ENCODE results near the gene CCDC182. TPM values are rescaled to one million over a fixed set of nuclear protein-coding genes. Genes with fewer than 3 reads are reported as not detected.
A peak's percentile ranks its signal among the peaks of the same experiment; 100 is the strongest.

CCDC182 gene
- total and polyA plus RNA-seq, 2 of the 13 experiments (the other 11 are each of a cell fraction or from before 2014, with no cell fraction given) = not detected

GRCh38 chr17:57783338-57783742 is 38.2 kb upstream of the CCDC182 start (continued):
- no peak for TF ChIP-seq CERS6 (CRISPR knock-in tag; IDR thresholded peaks at IDR 0.05)
- no peak for TF ChIP-seq NFIC (IDR thresholded peaks at IDR 0.05; ENCODE audit: low read length)
- no peak for TF ChIP-seq HNF1A (IDR thresholded peaks at IDR 0.05; ENCODE audit: low read depth)
- no peak for TF ChIP-seq HNF1A (CRISPR knock-in tag; IDR thresholded peaks at IDR 0.05; ENCODE audit: borderline replicate concordance)
- peak; percentile 87 for TF ChIP-seq RAD21 (CRISPR knock-in tag; IDR thresholded peaks at IDR 0.05)
- TF ChIP-seq ATF6 (CRISPR knock-in tag; conservative IDR thresholded peaks at IDR 0.05) = no peak
- no peak for TF ChIP-seq BCL6 (CRISPR knock-in tag; IDR thresholded peaks at IDR 0.05)
- no peak for TF ChIP-seq TEAD2 (CRISPR knock-in tag; IDR thresholded peaks at IDR 0.05)
- TF ChIP-seq MTF2 (CRISPR knock-in tag; IDR thresholded peaks at IDR 0.05; ENCODE audit: borderline replicate concordance) = peak; percentile 82; the same call in 1 of the 2 replicates
- TF ChIP-seq ZNF121 (CRISPR knock-in tag; IDR thresholded peaks at IDR 0.05) = no peak
- TF ChIP-seq ZFP62 (CRISPR knock-in tag; IDR thresholded peaks at IDR 0.05) = no peak
- TF ChIP-seq NONO (IDR thresholded peaks at IDR 0.05) = no peak
- TF ChIP-seq NONO (CRISPR knock-in tag; conservative IDR thresholded peaks at IDR 0.05) = peak; percentile 52; the same call in 1 of the 2 replicates
- no peak for TF ChIP-seq LBX2 (CRISPR knock-in tag; IDR thresholded peaks at IDR 0.05; ENCODE audit: borderline replicate concordance)
- no peak for TF ChIP-seq KMT2B (CRISPR knock-in tag; IDR thresholded peaks at IDR 0.05)
- TF ChIP-seq RFX1 (IDR thresholded peaks at IDR 0.05) = no peak
- no peak for TF ChIP-seq TCF12 (IDR thresholded peaks at IDR 0.05)
- no peak for TF ChIP-seq TCF12 (CRISPR knock-in tag; IDR thresholded peaks at IDR 0.05)
- TF ChIP-seq MYC (CRISPR knock-in tag; IDR thresholded peaks at IDR 0.05; ENCODE audit: borderline replicate concordance) = peak; percentile 40; the same call in 1 of the 2 replicates
- TF ChIP-seq DZIP1 (CRISPR knock-in tag; IDR thresholded peaks at IDR 0.05) = no peak
- no peak for TF ChIP-seq NCOR1 (IDR thresholded peaks at IDR 0.05; ENCODE audit: borderline replicate concordance, low read length)
- TF ChIP-seq KAT7 (CRISPR knock-in tag; IDR thresholded peaks at IDR 0.05; ENCODE audit: borderline replicate concordance) = no peak
- no peak for TF ChIP-seq GABPA (IDR thresholded peaks at IDR 0.05; ENCODE audit: low read depth, low read length)
- TF ChIP-seq GABPA (CRISPR knock-in tag; IDR thresholded peaks at IDR 0.05; ENCODE audit: low read depth) = no peak

Data from HepG2 (cell line).